Activated naive CD8-positive, alpha-beta T cell treated with anti-CD3 and anti-CD28 coated beads, Interleukin-2, amount 10 ng/mL, durations not matched to agents 7 days and 5 days (primary cell): Measurements from ENCODE around the gene OMA1. TPM values are rescaled to one million over a fixed set of nuclear protein-coding genes. Genes with fewer than 3 reads are reported as not detected.
"Not testable (repeated sequence)": the region's sequence is repeated elsewhere in the genome, so short reads cannot be mapped to it uniquely, and the experiment has no call there.

Source experiments
- ATAC-seq: fragments of 150-1000 bp; cut with Tn5 transposase; one replicate; pipeline ENCODE4 v1.10.0; 2021; ENCODE audit warnings: low read depth, moderate library complexity
- POLR2A ChIA-PET: fragments of 350-600 bp; sonication (Branson Sonifier 250); formaldehyde crosslinking; loops from one replicate; lab custom pipeline; 2021; ENCODE audit warnings: antibody characterized with exemption; lab: Charles Lee
- DNase-seq: peaks from one replicate; pipeline ENCODE4 v3.0.0; 2021
- H3K27ac Mint-ChIP-seq: one replicate; pipeline ENCODE4 v1.8.0; 2022; ENCODE audit warnings: mild to moderate bottlenecking, mixed read lengths
- H3K27me3 Mint-ChIP-seq: one replicate; pipeline ENCODE4 v1.8.0; 2022; ENCODE audit warnings: mild to moderate bottlenecking, moderate library complexity, mixed read lengths
- H3K36me3 Mint-ChIP-seq: one replicate; pipeline ENCODE4 v1.8.0; 2021; ENCODE audit warnings: mild to moderate bottlenecking, mixed read lengths
- H3K4me1 Mint-ChIP-seq: one replicate; pipeline ENCODE4 v1.8.0; 2021; ENCODE audit warnings: mixed read lengths
- H3K4me3 Mint-ChIP-seq: one replicate; pipeline ENCODE4 v1.8.0; 2022; ENCODE audit warnings: mild to moderate bottlenecking, moderate library complexity, mixed read lengths
- H3K9me3 Mint-ChIP-seq: one replicate; pipeline ENCODE4 v1.8.0; 2021; ENCODE audit warnings: mixed read lengths
- total RNA-seq, 2 experiments: library from RNA; stranded (reverse); gene quantifications; one replicate each; pipeline ENCODE4 v1.2.3, GENCODE V29; 2021

Gene OMA1
- total RNA-seq, 2 experiments from 2014 or later = 32.0 to 38.8 TPM

- Mint-ChIP-seq H3K36me3 (no peaks in the 10 kb centered on the region), H3K4me3 (no peak overlapping the region), H3K27me3 (peaks cover 51% of the 10 kb centered on the region), H3K4me1 (peaks cover 5% of the 10 kb centered on the region), H3K9me3 (no peaks in the 10 kb centered on the region), H3K27ac (no peak overlapping the region)
- no peak for ATAC-seq
- no peak for DNase-seq
- POLR2A ChIA-PET = no interaction called here
These were observed 22.4 kb upstream of the OMA1 start for GRCh38 chr1:58568911-58569310.

- DNase-seq (no peak), ATAC-seq (no peak)
- POLR2A ChIA-PET = no interaction called here
- Mint-ChIP-seq H3K4me3 (no peak overlapping the region), H3K27me3 (peaks cover 48% of the 10 kb centered on the region), H3K36me3 (no peaks in the 10 kb centered on the region), H3K9me3 (peaks cover 1% of the 10 kb centered on the region), H3K4me1 (no peaks in the 10 kb centered on the region), H3K27ac (no peak overlapping the region)
These were observed 21.8 kb upstream of the OMA1 start for GRCh38 chr1:58568271-58568860.

- no peaks in the 10 kb centered on the region for H3K36me3 Mint-ChIP-seq
- no peaks in the 10 kb centered on the region for H3K4me1 Mint-ChIP-seq
- peaks cover 2% of the 10 kb centered on the region for H3K9me3 Mint-ChIP-seq
- H3K4me3 Mint-ChIP-seq = no peak overlapping the region
- DNase-seq = no peak
- peaks cover 44% of the 10 kb centered on the region for H3K27me3 Mint-ChIP-seq
- H3K27ac Mint-ChIP-seq = no peak overlapping the region
- no peak for ATAC-seq
- POLR2A ChIA-PET = no interaction called here
These were observed 19.8 kb upstream of the OMA1 start for GRCh38 chr1:58566339-58566738.

- POLR2A ChIA-PET, H3K4me1 Mint-ChIP-seq, H3K9me3 Mint-ChIP-seq, DNase-seq, H3K4me3 Mint-ChIP-seq, H3K36me3 Mint-ChIP-seq, H3K27ac Mint-ChIP-seq, ATAC-seq: not testable (repeated sequence)
- peaks cover 46% of the 10 kb centered on the region for H3K27me3 Mint-ChIP-seq
These were observed 17.2 kb upstream of the OMA1 start for GRCh38 chr1:58563715-58564114.

- Mint-ChIP-seq H3K4me1 (no peaks in the 10 kb centered on the region), H3K36me3 (no peaks in the 10 kb centered on the region), H3K27ac (no peak overlapping the region), H3K9me3 (peaks cover 2% of the 10 kb centered on the region), H3K4me3 (no peak overlapping the region), H3K27me3 (peaks cover 47% of the 10 kb centered on the region)
- DNase-seq = no peak
- POLR2A ChIA-PET = no interaction called here
- ATAC-seq = no peak
These were observed 15.1 kb upstream of the OMA1 start for GRCh38 chr1:58561633-58562032.

- DNase-seq (no peak), ATAC-seq (no peak)
- POLR2A ChIA-PET = interaction anchor here (0.5 kb wide), 1 partner anchor 20 kb away, joined by 3 read pairs; no protein-coding TSS in a partner anchor
- Mint-ChIP-seq H3K9me3 (no peaks in the 10 kb centered on the region), H3K4me1 (no peaks in the 10 kb centered on the region), H3K36me3 (no peaks in the 10 kb centered on the region), H3K4me3 (no peak overlapping the region), H3K27ac (no peak overlapping the region), H3K27me3 (peaks cover 24% of the 10 kb centered on the region)
These were observed 8.9 kb upstream of the OMA1 start for GRCh38 chr1:58555393-58555792.

- Mint-ChIP-seq H3K4me1 (peaks cover 5% of the 10 kb centered on the region), H3K27ac (no peak overlapping the region), H3K27me3 (peaks cover 3% of the 10 kb centered on the region), H3K4me3 (no peak overlapping the region), H3K9me3 (no peaks in the 10 kb centered on the region), H3K36me3 (no peaks in the 10 kb centered on the region)
- DNase-seq (no peak), ATAC-seq (no peak)
- POLR2A ChIA-PET = no interaction called here
These were observed 4.9 kb upstream of the OMA1 start for GRCh38 chr1:58551186-58552140.

- H3K27me3 Mint-ChIP-seq, H3K27ac Mint-ChIP-seq, H3K4me3 Mint-ChIP-seq, H3K36me3 Mint-ChIP-seq, POLR2A ChIA-PET, ATAC-seq, DNase-seq, H3K9me3 Mint-ChIP-seq: not testable (repeated sequence)
- peaks cover 15% of the 10 kb centered on the region for H3K4me1 Mint-ChIP-seq
These were observed 2.8 kb upstream of the OMA1 start for GRCh38 chr1:58549291-58549690.

- no peaks in the 10 kb centered on the region for H3K36me3 Mint-ChIP-seq
- H3K9me3 Mint-ChIP-seq = no peaks in the 10 kb centered on the region
- DNase-seq (no peak), ATAC-seq (no peak)
- no peak overlapping the region for H3K27ac Mint-ChIP-seq
- H3K27me3 Mint-ChIP-seq = peaks cover 1% of the 10 kb centered on the region
- POLR2A ChIA-PET = no interaction called here
- peaks cover 15% of the 10 kb centered on the region for H3K4me1 Mint-ChIP-seq
- no peak overlapping the region for H3K4me3 Mint-ChIP-seq
These were observed 1.8 kb upstream of the OMA1 start for GRCh38 chr1:58548371-58548770.

GRCh38 chr1:58545591-58546519 lies 671 bp downstream of the OMA1 start:
- no peaks in the 10 kb centered on the region for H3K27me3 Mint-ChIP-seq
- H3K27ac Mint-ChIP-seq = peak overlapping the region; percentile 89
- DNase-seq (peak; percentile 79), ATAC-seq (peak; percentile 75)
- no peaks in the 10 kb centered on the region for H3K36me3 Mint-ChIP-seq
- H3K9me3 Mint-ChIP-seq = no peaks in the 10 kb centered on the region
- H3K4me1 Mint-ChIP-seq = peaks cover 15% of the 10 kb centered on the region
- peak overlapping the region; percentile 89 for H3K4me3 Mint-ChIP-seq
- POLR2A ChIA-PET = interaction anchor here (0.7 to 1.2 kb wide), 4 partner anchors 26 to 333 kb away, joined by 3 to 6 read pairs (median 4); no protein-coding TSS in a partner anchor

- no peaks in the 10 kb centered on the region for H3K27me3 Mint-ChIP-seq
These were observed 3.3 kb downstream of the OMA1 start for GRCh38 chr1:58543260-58543659.

GRCh38 chr1:58539553-58539952 lies 7.0 kb downstream of the OMA1 start:
- POLR2A ChIA-PET = no interaction called here
- Mint-ChIP-seq H3K4me3 (no peak overlapping the region), H3K27me3 (no peaks in the 10 kb centered on the region), H3K27ac (no peak overlapping the region), H3K36me3 (peaks cover 4% of the 10 kb centered on the region), H3K9me3 (no peaks in the 10 kb centered on the region), H3K4me1 (no peaks in the 10 kb centered on the region)
- ATAC-seq (no peak), DNase-seq (no peak)

More at GRCh38 chr1:58543260-58543659, 3.3 kb downstream of the OMA1 start:
- POLR2A ChIA-PET = no interaction called here
- Mint-ChIP-seq H3K9me3 (no peaks in the 10 kb centered on the region), H3K4me1 (peaks cover 15% of the 10 kb centered on the region), H3K27ac (no peak overlapping the region), H3K36me3 (no peaks in the 10 kb centered on the region), H3K4me3 (no peak overlapping the region)
- ATAC-seq = no peak
- no peak for DNase-seq

GRCh38 chr1:58538821-58539220 lies 7.7 kb downstream of the OMA1 start:
- Mint-ChIP-seq H3K27me3 (no peaks in the 10 kb centered on the region), H3K4me3 (no peak overlapping the region), H3K36me3 (peaks cover 4% of the 10 kb centered on the region), H3K4me1 (no peaks in the 10 kb centered on the region), H3K9me3 (no peaks in the 10 kb centered on the region), H3K27ac (no peak overlapping the region)
- DNase-seq (no peak), ATAC-seq (no peak)
- POLR2A ChIA-PET = no interaction called here
